GM23338 (cell line): Measurements from ENCODE around the gene NLRX1. TPM values are rescaled to one million over a fixed set of nuclear protein-coding genes. Genes with fewer than 3 reads are reported as not detected.

Experiments used
- ATAC-seq: fragments of 200-7000 bp; cut with Tn5 transposase; 3 replicates; pipeline ENCODE4 v1.9.1; 2020
- DNase-seq: peaks from one replicate; pipeline ENCODE4 v3.0.0-alpha.2; 2015; ENCODE audit warnings: low spot score
- H2AFZ ChIP-seq: fragments of 200-600 bp; sonication (generic); 2 replicates; pipeline ENCODE4 v1.8.0; 2016; ENCODE audit warnings: antibody characterized with exemption, mild to moderate bottlenecking, moderate library complexity
- H3F3A ChIP-seq: fragments of 200-600 bp; sonication (generic); replicated peaks from 2 replicates; pipeline ENCODE4 v1.8.0; 2017; ENCODE audit warnings: antibody characterized with exemption, mixed run types, low read depth
- H3K27ac ChIP-seq: fragments of 200-600 bp; sonication (generic); 2 replicates; pipeline ENCODE4 v1.6.1; 2016; ENCODE audit warnings: low read depth
- H3K27me3 ChIP-seq: fragments of 200-600 bp; sonication (generic); 2 replicates; pipeline ENCODE4 v1.8.0; 2016; ENCODE audit warnings: mild to moderate bottlenecking, mixed run types, moderate library complexity; ENCODE audit not compliant: insufficient read depth
- H3K36me3 ChIP-seq: fragments of 200-600 bp; sonication (generic); 2 replicates; pipeline ENCODE4 v1.8.0; 2016; ENCODE audit warnings: mild to moderate bottlenecking; ENCODE audit not compliant: insufficient read depth
- H3K4me1 ChIP-seq: fragments of 200-600 bp; sonication (generic); 2 replicates; pipeline ENCODE4 v1.8.0; 2016; ENCODE audit warnings: mild to moderate bottlenecking, moderate library complexity; ENCODE audit not compliant: insufficient read depth
- H3K4me2 ChIP-seq: fragments of 200-600 bp; sonication (generic); 2 replicates; pipeline ENCODE4 v1.7.1; 2017; ENCODE audit warnings: mixed run types
- H3K4me3 ChIP-seq: fragments of 200-600 bp; sonication (generic); 2 replicates; pipeline ENCODE4 v1.6.1; 2016; ENCODE audit warnings: mixed run types
- H3K79me2 ChIP-seq: fragments of 200-600 bp; sonication (generic); replicated peaks from 2 replicates; pipeline ENCODE4 v1.8.0; 2017; ENCODE audit warnings: mild to moderate bottlenecking; ENCODE audit not compliant: insufficient read depth
- H3K9me2 ChIP-seq: fragments of 200-600 bp; sonication (generic); 2 replicates; pipeline ENCODE4 v1.8.0; 2017; ENCODE audit not compliant: insufficient read depth
- H4K20me1 ChIP-seq: fragments of 200-600 bp; sonication (generic); replicated peaks from 2 replicates; pipeline ENCODE4 v1.8.0; 2017; ENCODE audit warnings: mild to moderate bottlenecking; ENCODE audit not compliant: insufficient read depth
- H3K27ac Mint-ChIP-seq: 2 replicates; pipeline ENCODE4 v1.8.0; 2020; ENCODE audit warnings: inconsistent platforms, mild to moderate bottlenecking, moderate library complexity, mixed read lengths
- H3K27me3 Mint-ChIP-seq: 3 replicates; pipeline ENCODE4 v1.8.0; 2022; ENCODE audit warnings: low read depth, mild to moderate bottlenecking, moderate library complexity, mixed read lengths, inconsistent platforms; ENCODE audit not compliant: insufficient read depth, poor library complexity
- H3K36me3 Mint-ChIP-seq: 3 replicates; pipeline ENCODE4 v1.8.0; 2021; ENCODE audit warnings: low read depth, mild to moderate bottlenecking, inconsistent platforms, moderate library complexity, mixed read lengths
- H3K4me1 Mint-ChIP-seq: 3 replicates; pipeline ENCODE4 v1.8.0; 2020; ENCODE audit warnings: mild to moderate bottlenecking, inconsistent platforms, mixed read lengths
- H3K4me3 Mint-ChIP-seq: 3 replicates; pipeline ENCODE4 v1.8.0; 2021; ENCODE audit warnings: moderate library complexity, mild to moderate bottlenecking, inconsistent platforms, mixed read lengths
- H3K9me3 Mint-ChIP-seq: 3 replicates; pipeline ENCODE4 v1.8.0; 2020; ENCODE audit warnings: moderate library complexity, mild to moderate bottlenecking, inconsistent platforms, mixed read lengths
- CREB1 ChIP-seq: fragments of 250-450 bp; sonication (Bioruptor Pico); IDR thresholded peaks from 2 replicates; pipeline ENCODE4 v1.5.0; 2020; ENCODE audit warnings: low read depth, mild to moderate bottlenecking, moderate library complexity
- CTCF ChIP-seq, 2 experiments: fragments of 200-600 bp in 1 of 2; sonication (generic) in 1 of 2; conservative IDR thresholded peaks; 2 replicates each; pipeline versions ENCODE4 v1.5.1 to v1.6.1; 2016 to 2017; ENCODE audit warnings: antibody characterized with exemption in 2 of 2, low read depth in 2 of 2, mild to moderate bottlenecking in 2 of 2, moderate library complexity in 1 of 2
- EZH2 ChIP-seq: fragments of 200-600 bp; sonication (generic); IDR thresholded peaks from one replicate; pipeline ENCODE4 v1.8.0; 2017; ENCODE audit warnings: antibody characterized with exemption, mild to moderate bottlenecking, low read depth; ENCODE audit not compliant: unreplicated experiment
- JUNB ChIP-seq: IDR thresholded peaks from one replicate; pipeline ENCODE4 v1.6.1; 2016; ENCODE audit warnings: antibody characterized with exemption; ENCODE audit not compliant: unreplicated experiment
- NANOG ChIP-seq: IDR thresholded peaks from 2 replicates; pipeline ENCODE4 v1.6.1; 2016; ENCODE audit warnings: antibody characterized with exemption, borderline replicate concordance
- STAT1 ChIP-seq: IDR thresholded peaks from one replicate; pipeline ENCODE4 v1.6.1; 2016; ENCODE audit warnings: antibody characterized with exemption; ENCODE audit not compliant: unreplicated experiment
- ZNF331 ChIP-seq: fragments of 250-450 bp; sonication (Bioruptor Pico); IDR thresholded peaks from 2 replicates; pipeline ENCODE4 v1.5.0; 2020; ENCODE audit warnings: low read depth, mild to moderate bottlenecking, moderate library complexity
- polyA plus RNA-seq: library from polyadenylated mRNA; unstranded; fragments of >200 nt; fragmentation: Nextera tagmentation; extraction: Ambion mirVana; gene quantifications from 2 replicates; pipeline ENCODE4 v1.2.1, GENCODE V29; 2016
- total RNA-seq: library from RNA; depleted of rRNA; stranded (reverse); fragments of >200 nt; shearing (Covaris generic); gene quantifications from 2 replicates; pipeline ENCODE4 v1.2.3, GENCODE V29; 2014
- TF ChIP-seq, protein P1 (sequence below): IDR thresholded peaks from one replicate; pipeline ENCODE4 v1.6.1; 2018; ENCODE audit warnings: antibody characterized with exemption; ENCODE audit not compliant: unreplicated experiment

The NLRX1 gene
- total and polyA plus RNA-seq, 2 experiments from 2014 or later: 2.8 to 13.8 TPM

DNA sequence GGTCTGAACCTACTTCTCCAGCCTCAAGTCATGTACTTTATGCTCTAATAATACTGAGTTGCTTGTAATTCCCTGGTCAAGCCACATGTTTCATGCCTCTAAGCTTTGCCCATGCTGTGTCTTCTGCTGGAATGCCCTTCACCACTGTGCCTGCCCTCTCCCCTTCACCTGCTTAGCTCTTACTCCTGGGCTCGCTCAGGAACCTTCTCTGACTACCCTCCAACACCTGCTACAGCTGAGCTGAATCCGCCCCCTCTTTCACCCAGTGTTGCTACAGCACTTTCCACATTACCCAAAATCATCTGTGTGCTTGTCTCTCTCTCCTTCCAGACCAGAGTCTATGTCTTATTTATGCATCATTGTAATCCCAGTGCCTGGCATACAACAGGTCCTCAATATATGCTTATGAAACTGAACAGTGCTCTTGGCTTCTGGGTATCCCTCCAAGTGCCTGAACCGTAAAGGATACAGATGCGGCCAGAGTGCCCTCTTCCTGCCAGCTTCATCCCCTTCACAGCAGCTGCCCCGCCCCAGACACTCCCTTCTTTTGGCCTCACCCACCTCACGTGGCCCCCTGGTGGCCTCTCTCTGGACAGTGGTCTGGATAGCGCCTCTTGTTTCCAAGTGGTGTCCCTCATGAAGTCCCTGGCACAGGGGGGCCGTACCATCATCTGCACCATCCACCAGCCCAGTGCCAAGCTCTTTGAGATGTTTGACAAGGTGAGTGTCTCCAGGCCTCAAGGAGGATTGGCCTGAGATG, 12.6 kb upstream of the NLRX1 start:
- H3K27me3 ChIP-seq: peaks cover 9% of the 10 kb centered on the region
- Mint-ChIP-seq H3K36me3 (no peaks in the 10 kb centered on the region; the same call in 1 of the 3 replicates), H3K27ac (no peak overlapping the region), H3K9me3 (no peaks in the 10 kb centered on the region), H3K4me3 (no peak overlapping the region), H3K4me1 (peaks cover 8% of the 10 kb centered on the region), H3K27me3 (peaks cover 21% of the 10 kb centered on the region)
- H2AFZ ChIP-seq: no peak overlapping the region
- no peaks in the 10 kb centered on the region for H3K9me2 ChIP-seq
- H4K20me1 ChIP-seq: no peaks in the 10 kb centered on the region
- no peaks in the 10 kb centered on the region for H3K4me1 ChIP-seq
- DNase-seq (peak; percentile 67), ATAC-seq (peak; percentile 71)
- TF ChIP-seq NANOG (no peak), CTCF (conservative IDR thresholded peaks at IDR 0.05; ENCODE audit: low read depth in 2 of 2) (peak; percentile 46 to 63)
- H3K27ac ChIP-seq: no peak overlapping the region
- no peak overlapping the region for H3K4me2 ChIP-seq
- H3F3A ChIP-seq: 0 out of 2 replicates have a peak, but pooled peaks cover 5% of the 10 kb centered on the region
- H3K79me2 ChIP-seq: no peaks in the 10 kb centered on the region
- no peak overlapping the region for H3K4me3 ChIP-seq
- H3K36me3 ChIP-seq: no peaks in the 10 kb centered on the region

GRCh38 chr11:119156496-119156895, 12.0 kb upstream of the NLRX1 start:
- DNase-seq (no peak), ATAC-seq (no peak)
- Histone ChIP-seq H3K27ac (no peak overlapping the region), H2AFZ (no peak overlapping the region), H4K20me1 (no peaks in the 10 kb centered on the region), H3K9me2 (no peaks in the 10 kb centered on the region), H3K79me2 (no peaks in the 10 kb centered on the region), H3F3A (0 out of 2 replicates have a peak, but pooled peaks cover 5% of the 10 kb centered on the region), H3K4me1 (no peaks in the 10 kb centered on the region), H3K27me3 (peaks cover 3% of the 10 kb centered on the region), H3K4me2 (no peak overlapping the region), H3K36me3 (no peaks in the 10 kb centered on the region), H3K4me3 (no peak overlapping the region)
- Mint-ChIP-seq H3K27me3 (peaks cover 17% of the 10 kb centered on the region), H3K27ac (no peak overlapping the region), H3K9me3 (no peaks in the 10 kb centered on the region), H3K4me1 (peaks cover 8% of the 10 kb centered on the region), H3K4me3 (no peak overlapping the region), H3K36me3 (no peaks in the 10 kb centered on the region; the same call in 1 of the 3 replicates)
- TF ChIP-seq EZH2 (no peak), STAT1 (no peak), JUNB (no peak), ZNF331 (CRISPR knock-in tag) (no peak), CREB1 (CRISPR knock-in tag) (no peak), NANOG (no peak)

DNA sequence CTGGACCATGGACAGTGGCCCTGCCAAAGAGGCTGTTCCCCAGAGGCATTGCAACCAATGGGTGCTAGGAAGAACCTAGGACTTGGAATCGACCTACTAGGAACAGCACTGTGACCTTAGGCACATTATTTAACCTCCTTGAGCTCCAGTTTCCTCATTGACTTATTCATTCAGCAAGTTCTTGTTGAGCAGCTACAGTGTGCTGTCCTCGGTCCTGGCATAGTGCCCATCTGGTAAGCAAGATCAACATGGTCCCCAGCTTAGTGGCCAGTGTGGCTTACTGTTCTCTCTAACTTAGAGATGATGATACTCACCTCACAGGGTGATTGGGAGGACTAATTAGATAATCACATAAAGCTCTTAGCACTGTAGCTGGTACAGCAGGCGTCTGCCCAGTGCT, 11.5 kb upstream of the NLRX1 start:
- peaks cover 14% of the 10 kb centered on the region for H3K27me3 Mint-ChIP-seq
- no peak overlapping the region for H3K4me3 Mint-ChIP-seq

More for the DNA sequence above, 11.5 kb upstream of the NLRX1 start:
- ATAC-seq (no peak), DNase-seq (no peak)
- TF ChIP-seq CREB1 (CRISPR knock-in tag): no peak
- TF ChIP-seq, protein P1, sequence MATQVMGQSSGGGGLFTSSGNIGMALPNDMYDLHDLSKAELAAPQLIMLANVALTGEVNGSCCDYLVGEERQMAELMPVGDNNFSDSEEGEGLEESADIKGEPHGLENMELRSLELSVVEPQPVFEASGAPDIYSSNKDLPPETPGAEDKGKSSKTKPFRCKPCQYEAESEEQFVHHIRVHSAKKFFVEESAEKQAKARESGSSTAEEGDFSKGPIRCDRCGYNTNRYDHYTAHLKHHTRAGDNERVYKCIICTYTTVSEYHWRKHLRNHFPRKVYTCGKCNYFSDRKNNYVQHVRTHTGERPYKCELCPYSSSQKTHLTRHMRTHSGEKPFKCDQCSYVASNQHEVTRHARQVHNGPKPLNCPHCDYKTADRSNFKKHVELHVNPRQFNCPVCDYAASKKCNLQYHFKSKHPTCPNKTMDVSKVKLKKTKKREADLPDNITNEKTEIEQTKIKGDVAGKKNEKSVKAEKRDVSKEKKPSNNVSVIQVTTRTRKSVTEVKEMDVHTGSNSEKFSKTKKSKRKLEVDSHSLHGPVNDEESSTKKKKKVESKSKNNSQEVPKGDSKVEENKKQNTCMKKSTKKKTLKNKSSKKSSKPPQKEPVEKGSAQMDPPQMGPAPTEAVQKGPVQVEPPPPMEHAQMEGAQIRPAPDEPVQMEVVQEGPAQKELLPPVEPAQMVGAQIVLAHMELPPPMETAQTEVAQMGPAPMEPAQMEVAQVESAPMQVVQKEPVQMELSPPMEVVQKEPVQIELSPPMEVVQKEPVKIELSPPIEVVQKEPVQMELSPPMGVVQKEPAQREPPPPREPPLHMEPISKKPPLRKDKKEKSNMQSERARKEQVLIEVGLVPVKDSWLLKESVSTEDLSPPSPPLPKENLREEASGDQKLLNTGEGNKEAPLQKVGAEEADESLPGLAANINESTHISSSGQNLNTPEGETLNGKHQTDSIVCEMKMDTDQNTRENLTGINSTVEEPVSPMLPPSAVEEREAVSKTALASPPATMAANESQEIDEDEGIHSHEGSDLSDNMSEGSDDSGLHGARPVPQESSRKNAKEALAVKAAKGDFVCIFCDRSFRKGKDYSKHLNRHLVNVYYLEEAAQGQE: peak; percentile 29
- TF ChIP-seq CTCF (conservative IDR thresholded peaks at IDR 0.05; ENCODE audit: low read depth in 2 of 2): no peak
- no peaks in the 10 kb centered on the region for H3K4me1 ChIP-seq
- Mint-ChIP-seq H3K36me3 (no peaks in the 10 kb centered on the region; the same call in 1 of the 3 replicates), H3K4me1 (peaks cover 8% of the 10 kb centered on the region), H3K9me3 (no peaks in the 10 kb centered on the region), H3K27ac (no peak overlapping the region)
- no peak overlapping the region for H3K4me2 ChIP-seq
- H3K27ac ChIP-seq: no peak overlapping the region
- H3K9me2 ChIP-seq: no peaks in the 10 kb centered on the region
- 0 out of 2 replicates have a peak, but pooled peaks cover 2% of the 10 kb centered on the region for H3F3A ChIP-seq
- H3K27me3 ChIP-seq: no peaks in the 10 kb centered on the region
- H3K36me3 ChIP-seq: no peaks in the 10 kb centered on the region
- H2AFZ ChIP-seq: no peak overlapping the region
- no peaks in the 10 kb centered on the region for H4K20me1 ChIP-seq
- no peak overlapping the region for H3K4me3 ChIP-seq
- H3K79me2 ChIP-seq: no peaks in the 10 kb centered on the region
